OCI-LY1 (cell line): Measurements from ENCODE around the gene PARS2.

Experiments
- CTCF ChIP-seq: fragments of 200-600 bp; sonication (generic), shearing (Covaris generic); IDR thresholded peaks from 2 replicates; pipeline ENCODE4 v1.5.1; 2017; ENCODE audit warnings: mild to moderate bottlenecking, antibody characterized with exemption, low read length, moderate library complexity, mixed read lengths
- EZH2 ChIP-seq: fragments of 200-600 bp; sonication (generic), shearing (Covaris generic); IDR thresholded peaks from 2 replicates; pipeline ENCODE4 v1.8.0; 2017; ENCODE audit warnings: borderline replicate concordance, mixed run types, mild to moderate bottlenecking, antibody characterized with exemption, low read length, moderate library complexity, mixed read lengths

- TF ChIP-seq CTCF (no peak), EZH2 (no peak)
Observed at GRCh38 chr1:54781023-54781723, 16.9 kb upstream of the PARS2 start.
